NCI-H82 treated with DMSO at 0.1 percent for 48 hours (cell line): ENCODE data around the gene STARD3.

Source experiments
- DNase-seq: peaks from one replicate; lab custom pipeline; 2025; ENCODE audit not compliant: unreplicated experiment; lab: John Stamatoyannopoulos, UW

Gene STARD3

GRCh38 chr17:39670746-39671145 is 33.8 kb downstream of the STARD3 start:
- no peak for DNase-seq

- peak; percentile 40 for DNase-seq
Measured at GRCh38 chr17:39671651-39672521, 34.9 kb downstream of the STARD3 start.

- no peak for DNase-seq
Measured at GRCh38 chr17:39672522-39673334, 35.8 kb downstream of the STARD3 start.

GRCh38 chr17:39673335-39674081 is 36.6 kb downstream of the STARD3 start:
- no peak for DNase-seq

GRCh38 chr17:39674179-39674578 is 37.2 kb downstream of the STARD3 start:
- DNase-seq, result no peak

- peak; percentile 12 for DNase-seq
Measured at GRCh38 chr17:39674702-39675389, 37.9 kb downstream of the STARD3 start.

- DNase-seq, result no peak
Measured at GRCh38 chr17:39675390-39676082, 38.6 kb downstream of the STARD3 start.

- DNase-seq, result peak; percentile 31
Measured at GRCh38 chr17:39676198-39676819, 39.4 kb downstream of the STARD3 start.

- no peak for DNase-seq
Measured at GRCh38 chr17:39677072-39677471, 40.1 kb downstream of the STARD3 start.

GRCh38 chr17:39677542-39678339 is 40.8 kb downstream of the STARD3 start:
- DNase-seq, result no peak

GRCh38 chr17:39678340-39679116 is 41.6 kb downstream of the STARD3 start:
- DNase-seq, result no peak

GRCh38 chr17:39679521-39680192 is 42.7 kb downstream of the STARD3 start:
- no peak for DNase-seq

- no peak for DNase-seq
Measured at GRCh38 chr17:39683295-39683939, 46.5 kb downstream of the STARD3 start.

GRCh38 chr17:39684369-39685192 is 47.6 kb downstream of the STARD3 start:
- DNase-seq, result no peak

- DNase-seq, result peak; percentile 53
Measured at GRCh38 chr17:39687101-39687545, 50.2 kb downstream of the STARD3 start.
